HG03575 (cell line): ENCODE data around the gene LETM1.

Experiments used
- ATAC-seq: cut with Tn5 transposase; IDR thresholded peaks from one replicate; pipeline ENCODE4 v1.9.1; 2021; ENCODE audit not compliant: unreplicated experiment, insufficient number of reproducible peaks, low FRiP score; ENCODE audit errors: extremely low read depth

The LETM1 gene

DNA sequence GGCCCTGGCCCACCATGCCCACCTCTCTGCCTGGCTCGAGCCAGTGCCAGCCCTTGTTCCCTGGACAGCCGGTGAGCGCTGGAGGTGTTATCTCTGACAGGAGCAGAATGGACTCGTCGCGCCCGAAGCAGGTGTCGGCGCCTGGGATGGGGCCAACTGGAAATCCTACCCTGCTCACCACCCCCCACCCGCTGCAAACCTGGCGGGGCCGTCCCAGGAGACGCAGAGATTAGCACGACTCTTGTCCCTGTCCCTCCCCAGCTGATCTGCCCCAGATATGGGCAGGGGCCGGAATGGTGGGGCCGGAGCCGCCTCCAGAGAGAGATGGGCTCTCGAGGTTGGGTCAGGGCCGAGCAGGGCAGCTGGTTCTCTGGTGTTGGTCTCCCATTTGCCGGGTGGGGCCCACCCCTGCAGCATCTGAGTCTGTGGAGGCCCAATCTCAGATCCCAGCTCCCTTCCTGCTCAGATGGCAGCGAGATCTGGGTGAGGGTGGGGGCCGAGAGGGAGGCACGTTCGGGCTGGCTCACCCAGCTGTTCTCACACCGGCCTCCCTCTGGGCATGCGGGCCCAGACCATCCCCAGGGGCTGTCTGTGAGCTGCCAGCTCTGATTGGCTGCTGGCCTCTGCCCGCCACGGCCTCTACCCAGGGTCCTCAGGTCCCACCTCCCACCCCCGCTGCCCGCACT lies 83.0 kb downstream of the LETM1 start:
- ATAC-seq: no peak

GRCh38 chr4:1771555-1772305 lies 84.2 kb downstream of the LETM1 start:
- ATAC-seq: no peak

DNA sequence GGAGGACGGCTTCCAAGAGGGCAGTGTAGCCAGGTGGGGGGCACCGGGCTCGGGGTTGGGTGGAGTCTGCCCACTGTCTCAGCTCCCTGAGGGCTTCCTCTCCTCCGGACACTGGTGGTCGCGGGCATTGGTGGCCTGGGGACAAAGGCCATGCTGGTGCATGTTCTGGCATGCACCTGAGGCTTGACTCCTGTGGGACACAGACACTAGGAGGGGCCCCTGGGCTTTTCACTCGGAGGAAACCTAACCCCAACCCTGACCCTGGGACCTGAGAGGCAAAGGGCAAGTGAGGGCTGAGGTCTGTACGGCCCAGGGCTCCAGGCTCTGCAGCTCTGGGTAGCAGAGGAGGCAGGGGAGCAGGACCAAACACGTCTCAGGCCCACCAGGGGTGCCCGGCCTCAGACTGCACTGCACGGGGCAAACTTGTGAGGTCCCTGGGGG lies 85.1 kb downstream of the LETM1 start:
- ATAC-seq: no peak

- no peak for ATAC-seq
Measured at GRCh38 chr4:1770245-1770644, 85.7 kb downstream of the LETM1 start.

DNA sequence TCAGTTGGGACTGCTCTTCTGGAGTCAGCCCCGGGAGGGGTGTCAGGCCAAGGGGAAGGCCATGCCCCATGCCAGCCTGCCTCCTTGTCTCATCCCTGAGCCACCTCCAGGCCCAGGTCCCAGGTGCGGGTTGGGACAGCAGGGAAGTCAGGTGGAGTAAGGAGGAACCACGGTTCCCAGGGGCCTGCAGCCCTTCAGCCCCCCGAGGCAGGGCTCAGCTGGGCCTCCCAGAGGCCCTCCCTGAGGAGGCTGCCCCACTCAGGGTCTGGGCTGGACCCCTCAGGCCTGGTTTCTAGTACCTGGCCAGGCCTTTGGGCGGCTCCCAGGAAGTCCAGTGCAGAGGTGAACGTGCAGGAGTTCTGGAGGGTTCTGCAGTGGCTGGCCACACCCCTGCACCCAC lies 86.3 kb downstream of the LETM1 start:
- no peak for ATAC-seq

DNA sequence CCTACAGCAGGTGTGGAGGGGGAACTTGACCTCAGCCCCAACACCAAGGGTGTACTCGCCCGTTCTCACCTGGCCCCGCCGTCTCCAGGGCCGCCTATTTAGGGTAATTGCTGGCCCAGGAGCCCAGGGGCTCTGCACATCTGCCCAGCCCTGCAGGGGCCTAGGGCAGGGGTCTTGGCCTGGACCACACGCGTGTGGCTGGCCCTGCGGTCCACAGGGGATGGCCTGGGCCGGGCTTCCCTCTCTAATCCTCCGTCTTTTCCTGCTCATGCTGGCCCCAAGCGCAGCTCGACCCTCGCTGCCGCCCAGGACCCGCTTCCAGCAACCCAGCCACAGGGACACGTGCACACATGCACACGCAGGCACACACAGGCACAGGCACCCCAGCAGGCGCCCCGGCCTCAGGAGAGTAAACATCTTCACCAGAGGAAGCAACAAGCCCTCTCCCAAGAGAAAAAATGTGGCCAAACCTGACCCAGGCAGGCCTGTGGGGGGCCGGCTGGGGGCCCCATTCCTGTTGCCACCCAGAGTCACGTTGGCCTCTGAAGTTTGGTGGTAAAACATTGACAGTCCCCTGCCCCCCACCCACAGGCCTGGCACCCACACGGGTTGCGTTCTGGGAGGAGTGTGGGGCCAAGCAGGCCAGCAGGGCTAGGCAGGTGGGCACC lies 87.5 kb downstream of the LETM1 start:
- no peak for ATAC-seq

- ATAC-seq: no peak
Measured at GRCh38 chr4:1767770-1768366, 88.1 kb downstream of the LETM1 start.

DNA sequence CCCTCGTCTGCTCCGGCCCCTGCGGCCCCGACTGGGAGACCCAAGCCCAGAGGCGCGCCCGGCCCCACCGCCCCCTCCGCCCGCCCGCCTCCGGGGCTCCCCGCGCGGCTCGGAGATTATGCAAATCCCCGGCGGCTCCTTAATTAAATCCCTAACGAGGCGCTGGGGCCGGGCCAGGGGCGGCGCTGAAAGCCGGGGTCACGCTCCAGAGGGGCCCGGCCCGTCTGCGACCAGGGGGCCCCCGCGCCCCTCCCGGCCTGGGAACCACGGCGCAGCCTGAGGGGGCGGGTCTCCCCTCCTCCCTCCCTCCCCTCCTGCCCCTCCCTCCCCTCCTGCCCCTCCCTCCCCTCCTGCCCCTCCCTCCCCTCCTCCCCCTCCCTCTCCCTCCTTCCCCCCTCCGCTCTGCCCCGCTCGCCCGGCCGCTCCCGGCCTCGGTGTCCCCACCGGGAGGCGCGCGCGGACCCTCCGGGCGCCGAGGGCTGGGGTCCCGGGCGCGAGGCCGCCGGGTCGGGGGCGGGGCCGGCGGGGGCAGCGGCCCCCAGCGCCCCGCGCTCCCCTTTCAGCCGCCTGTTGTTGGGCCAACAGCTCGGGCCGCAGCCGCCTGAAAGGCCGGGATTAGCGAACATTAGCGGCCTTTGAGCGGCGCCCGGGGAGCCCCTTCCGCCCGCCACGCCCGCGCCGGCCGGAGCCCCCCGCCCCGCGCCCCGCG lies 88.7 kb downstream of the LETM1 start:
- no peak for ATAC-seq

DNA sequence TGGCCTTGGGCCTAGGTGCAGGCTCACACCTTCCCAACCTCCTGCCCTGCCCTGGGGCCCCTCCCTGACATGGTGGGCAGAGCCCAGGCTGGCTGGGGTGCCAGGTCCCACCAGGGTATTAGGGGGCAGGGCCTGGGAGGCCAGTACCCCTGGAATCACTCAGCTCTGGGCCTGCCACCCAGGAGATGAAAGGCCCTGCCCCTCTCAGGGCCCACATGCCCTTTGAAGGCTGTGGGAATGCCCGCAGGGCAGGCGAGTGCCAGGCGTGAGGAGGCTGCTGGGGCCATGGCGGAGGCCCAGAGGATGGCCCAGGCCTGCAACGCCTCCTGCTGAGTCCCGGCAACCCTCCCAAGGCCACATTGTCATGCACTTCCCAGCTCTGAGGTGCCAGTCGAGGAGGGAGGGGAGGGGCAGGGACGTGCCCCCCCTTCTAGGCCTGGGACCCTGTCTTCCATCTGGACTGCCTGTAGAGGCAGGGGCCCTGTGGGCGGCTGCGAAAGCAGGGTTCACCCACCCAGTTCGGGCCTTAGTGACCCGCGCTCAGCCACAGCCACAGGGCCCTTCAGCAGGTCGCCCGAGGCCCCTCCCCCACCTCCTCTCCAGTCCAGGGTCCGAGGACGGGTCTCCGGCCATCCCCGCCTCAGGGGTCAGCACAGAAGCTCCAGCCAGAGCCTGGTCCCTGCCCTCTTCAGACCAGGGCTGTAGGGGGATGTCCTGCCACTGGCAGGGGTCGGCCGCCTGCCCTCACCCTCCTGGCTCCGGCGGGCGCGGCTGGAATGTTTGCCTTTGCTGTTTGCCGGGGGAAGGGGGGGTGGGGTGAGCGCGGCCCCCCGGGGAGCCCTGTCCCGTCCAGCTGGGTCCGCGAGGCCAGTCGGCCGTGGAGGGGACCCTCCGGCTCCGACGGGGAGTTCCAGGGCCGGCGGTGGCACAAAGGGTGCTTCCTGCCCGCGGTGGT lies 89.6 kb downstream of the LETM1 start:
- ATAC-seq: no peak

- no peak for ATAC-seq
Measured at GRCh38 chr4:1765409-1766072, 90.4 kb downstream of the LETM1 start.

- no peak for ATAC-seq
Measured at GRCh38 chr4:1764670-1765069, 91.3 kb downstream of the LETM1 start.

- no peak for ATAC-seq
Measured at GRCh38 chr4:1763550-1764080, 92.3 kb downstream of the LETM1 start.

GRCh38 chr4:1763070-1763549 lies 92.8 kb downstream of the LETM1 start:
- no peak for ATAC-seq

DNA sequence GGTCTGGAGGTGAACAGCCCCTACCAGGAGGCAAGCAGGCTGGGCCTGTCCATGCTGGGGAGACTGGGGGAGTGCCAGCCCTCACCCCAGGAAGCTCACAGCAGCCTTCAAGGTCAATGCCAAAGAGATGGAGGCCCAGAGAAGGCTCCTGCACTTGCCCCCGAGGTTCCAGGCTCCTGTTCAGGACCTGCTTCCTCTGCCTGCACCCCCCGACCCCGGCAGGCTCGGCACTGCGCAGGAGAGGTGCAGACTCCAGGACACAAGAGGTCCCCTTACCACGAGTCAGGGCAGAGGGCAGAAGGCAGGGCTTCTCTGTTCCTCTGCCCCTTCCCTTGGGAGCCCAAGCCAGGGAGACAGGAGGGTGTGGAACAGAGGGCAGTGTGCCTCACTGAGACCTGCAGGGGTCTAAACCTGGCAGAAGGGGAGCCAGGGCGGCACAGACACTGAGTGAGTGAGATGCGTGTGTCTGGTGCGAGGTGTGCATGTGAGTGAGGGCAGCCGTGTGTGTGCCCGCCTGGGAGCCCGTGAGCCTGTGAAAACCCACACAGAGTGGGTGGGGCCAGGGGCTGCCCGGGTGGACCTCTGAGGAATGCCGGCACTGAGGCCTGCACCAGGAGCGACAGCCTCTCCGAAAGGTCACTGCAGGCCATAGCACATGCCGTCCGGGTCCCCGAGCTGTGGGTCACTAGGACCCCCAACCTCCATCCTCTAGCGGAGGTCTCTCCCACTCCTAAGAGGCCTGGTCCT lies 93.5 kb downstream of the LETM1 start:
- ATAC-seq: no peak
